ENCODE measurements around the gene L1TD1. TPM values are rescaled to one million over a fixed set of nuclear protein-coding genes. Genes with fewer than 3 reads are reported as not detected.

L1TD1 gene
- total and polyA plus RNA-seq, 5 donors from 2014 or later: not detected

DNA sequence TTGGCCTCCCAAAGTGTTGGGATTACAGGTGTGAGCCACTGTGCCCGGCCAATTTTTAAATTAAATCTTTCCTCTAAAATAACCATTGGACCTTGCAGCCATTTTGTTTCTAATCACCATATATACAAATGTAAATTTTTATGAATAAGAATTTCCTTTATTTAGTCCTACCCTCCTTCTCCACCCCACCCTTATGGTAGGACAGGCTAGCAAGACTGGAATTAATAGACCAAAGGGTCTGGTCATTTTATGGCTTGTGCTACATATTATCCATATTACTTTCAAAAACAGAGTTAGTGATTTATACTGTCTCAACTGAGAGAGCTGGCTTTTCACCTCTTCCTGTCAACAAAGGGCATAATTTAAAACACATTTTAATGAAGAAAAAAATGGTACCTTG is 26.5 kb downstream of the L1TD1 start:
- no peak for DNase-seq
- Mint-ChIP-seq H3K27ac (no peak overlapping the region), H3K4me3 (no peak overlapping the region), H3K27me3 (no peaks in the 10 kb centered on the region), H3K9me3 (no peaks in the 10 kb centered on the region), H3K36me3 (no peaks in the 10 kb centered on the region), H3K4me1 (no peaks in the 10 kb centered on the region)
- Histone ChIP-seq H3K4me1 (ENCODE audit: control insufficient read depth, insufficient read depth, low read length, poor library complexity, severe bottlenecking) (no peaks in the 10 kb centered on the region), H3K36me3 (ENCODE audit: control insufficient read depth, insufficient read depth, low read length) (no peaks in the 10 kb centered on the region), H3K27me3 (ENCODE audit: control insufficient read depth, insufficient read depth, low read length) (no peaks in the 10 kb centered on the region), H3K27ac (ENCODE audit: insufficient read depth, low read length, poor library complexity, severe bottlenecking) (no peak overlapping the region), H3K4me3 (ENCODE audit: low read depth, low read length) (no peak overlapping the region), H3K9me3 (ENCODE audit: control insufficient read depth in 2 of 2, low read length in 2 of 2) (no peaks in the 10 kb centered on the region)
- ATAC-seq (ENCODE audit: low read depth in 2 of 2): no peak

DNA sequence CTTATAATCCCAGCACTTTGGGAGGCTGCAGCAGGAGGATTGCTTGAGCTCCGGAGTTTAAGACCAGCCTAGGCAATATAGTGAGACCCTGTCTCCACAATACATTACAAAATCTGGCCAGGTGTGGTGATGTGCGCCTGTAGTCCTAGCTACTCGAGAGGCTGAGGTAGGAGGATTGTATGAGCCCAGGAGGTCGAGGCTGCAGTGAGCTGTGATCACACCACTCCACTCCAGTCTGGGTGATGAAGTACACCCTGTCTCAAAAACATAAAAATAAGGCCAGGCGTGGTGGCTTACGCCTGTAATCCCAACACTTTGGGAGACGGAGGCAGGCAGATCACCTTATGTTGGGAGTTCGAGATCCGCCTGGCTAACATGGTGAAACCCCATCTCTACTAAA is 27.7 kb downstream of the L1TD1 start:
- no peaks in the 10 kb centered on the region for H3K27me3 Mint-ChIP-seq
- Histone ChIP-seq H3K27me3 (ENCODE audit: control insufficient read depth, insufficient read depth, low read length) (no peaks in the 10 kb centered on the region), H3K4me1 (ENCODE audit: control insufficient read depth, insufficient read depth, low read length, poor library complexity, severe bottlenecking) (no peaks in the 10 kb centered on the region), H3K4me3 (ENCODE audit: low read depth, low read length) (no peak overlapping the region), H3K36me3 (ENCODE audit: control insufficient read depth, insufficient read depth, low read length) (no peaks in the 10 kb centered on the region), H3K27ac (ENCODE audit: insufficient read depth, low read length, poor library complexity, severe bottlenecking) (no peak overlapping the region), H3K9me3 (ENCODE audit: control insufficient read depth in 2 of 2, low read length in 2 of 2) (no peaks in the 10 kb centered on the region)
- no peak for ATAC-seq (ENCODE audit: low read depth in 2 of 2)
- H3K4me3 Mint-ChIP-seq: no peak overlapping the region
- H3K36me3 Mint-ChIP-seq: no peaks in the 10 kb centered on the region
- H3K4me1 Mint-ChIP-seq: no peaks in the 10 kb centered on the region
- no peak for DNase-seq
- no peaks in the 10 kb centered on the region for H3K9me3 Mint-ChIP-seq
- no peak overlapping the region for H3K27ac Mint-ChIP-seq

DNA sequence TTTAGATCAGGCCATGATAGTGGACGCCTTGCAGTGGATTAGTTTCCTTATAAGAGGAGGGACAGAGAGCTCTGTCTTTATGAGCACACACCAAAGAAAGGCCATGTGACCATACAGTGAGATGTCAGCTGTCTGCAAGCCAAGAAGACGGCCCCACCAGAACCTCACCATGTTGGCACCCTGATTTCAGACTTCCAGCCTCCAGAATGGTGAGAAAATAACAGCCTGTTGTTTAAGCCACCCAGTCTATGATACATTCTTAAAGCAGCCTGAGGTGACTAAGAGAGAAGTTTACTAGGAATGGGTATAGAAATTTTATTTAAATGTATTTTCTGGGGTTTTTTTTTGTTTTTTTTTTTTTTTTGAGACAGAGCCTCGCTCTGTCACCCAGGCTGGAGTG is 29.5 kb downstream of the L1TD1 start:
- DNase-seq (no peak), ATAC-seq (ENCODE audit: low read depth in 2 of 2) (no peak)
- no peaks in the 10 kb centered on the region for H3K36me3 ChIP-seq (ENCODE audit: control insufficient read depth, insufficient read depth, low read length)
- Mint-ChIP-seq H3K27ac (no peak overlapping the region), H3K4me1 (no peaks in the 10 kb centered on the region), H3K4me3 (no peak overlapping the region), H3K27me3 (no peaks in the 10 kb centered on the region), H3K9me3 (no peaks in the 10 kb centered on the region), H3K36me3 (no peaks in the 10 kb centered on the region)
- H3K4me1 ChIP-seq (ENCODE audit: control insufficient read depth, insufficient read depth, low read length, poor library complexity, severe bottlenecking): no peaks in the 10 kb centered on the region
- no peaks in the 10 kb centered on the region for H3K27me3 ChIP-seq (ENCODE audit: control insufficient read depth, insufficient read depth, low read length)
- H3K27ac ChIP-seq (ENCODE audit: insufficient read depth, low read length, poor library complexity, severe bottlenecking): no peak overlapping the region
- no peaks in the 10 kb centered on the region for H3K9me3 ChIP-seq (ENCODE audit: control insufficient read depth in 2 of 2, low read length in 2 of 2)
- H3K4me3 ChIP-seq (ENCODE audit: low read depth, low read length): no peak overlapping the region

DNA sequence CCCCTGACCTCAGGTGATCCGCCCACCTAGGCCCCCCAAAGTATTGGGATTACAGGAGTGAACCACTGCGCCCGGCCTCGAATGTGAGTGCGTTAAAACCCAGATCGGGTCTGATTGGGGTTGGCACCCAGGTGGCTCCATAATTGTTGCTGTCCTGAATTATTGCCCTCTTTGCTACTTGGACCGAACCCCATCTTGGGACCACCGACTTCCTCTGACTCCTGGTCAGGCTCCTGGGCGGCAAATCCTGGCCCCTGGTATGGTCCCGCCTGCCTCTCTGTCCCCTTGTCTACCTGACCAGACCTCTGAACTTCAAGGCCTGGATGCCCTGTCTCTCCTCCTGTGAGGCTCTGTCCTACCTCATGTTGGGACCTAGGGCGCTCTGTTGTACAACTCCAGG is 32.8 kb downstream of the L1TD1 start:
- no peak overlapping the region for H3K27ac ChIP-seq (ENCODE audit: insufficient read depth, low read length, poor library complexity, severe bottlenecking)
- no peaks in the 10 kb centered on the region for H3K36me3 ChIP-seq (ENCODE audit: control insufficient read depth, insufficient read depth, low read length)
- H3K36me3 Mint-ChIP-seq: no peaks in the 10 kb centered on the region
- no peak for DNase-seq
- H3K4me1 ChIP-seq (ENCODE audit: control insufficient read depth, insufficient read depth, low read length, poor library complexity, severe bottlenecking): no peaks in the 10 kb centered on the region
- H3K27me3 Mint-ChIP-seq: no peaks in the 10 kb centered on the region
- no peaks in the 10 kb centered on the region for H3K9me3 Mint-ChIP-seq
- H3K9me3 ChIP-seq (ENCODE audit: control insufficient read depth in 2 of 2, low read length in 2 of 2): no peaks in the 10 kb centered on the region
- H3K27ac Mint-ChIP-seq: no peak overlapping the region
- H3K4me1 Mint-ChIP-seq: no peaks in the 10 kb centered on the region
- no peak overlapping the region for H3K4me3 ChIP-seq (ENCODE audit: low read depth, low read length)
- no peaks in the 10 kb centered on the region for H3K27me3 ChIP-seq (ENCODE audit: control insufficient read depth, insufficient read depth, low read length)
- H3K4me3 Mint-ChIP-seq: no peak overlapping the region
- no peak for ATAC-seq (ENCODE audit: low read depth in 2 of 2)

DNA sequence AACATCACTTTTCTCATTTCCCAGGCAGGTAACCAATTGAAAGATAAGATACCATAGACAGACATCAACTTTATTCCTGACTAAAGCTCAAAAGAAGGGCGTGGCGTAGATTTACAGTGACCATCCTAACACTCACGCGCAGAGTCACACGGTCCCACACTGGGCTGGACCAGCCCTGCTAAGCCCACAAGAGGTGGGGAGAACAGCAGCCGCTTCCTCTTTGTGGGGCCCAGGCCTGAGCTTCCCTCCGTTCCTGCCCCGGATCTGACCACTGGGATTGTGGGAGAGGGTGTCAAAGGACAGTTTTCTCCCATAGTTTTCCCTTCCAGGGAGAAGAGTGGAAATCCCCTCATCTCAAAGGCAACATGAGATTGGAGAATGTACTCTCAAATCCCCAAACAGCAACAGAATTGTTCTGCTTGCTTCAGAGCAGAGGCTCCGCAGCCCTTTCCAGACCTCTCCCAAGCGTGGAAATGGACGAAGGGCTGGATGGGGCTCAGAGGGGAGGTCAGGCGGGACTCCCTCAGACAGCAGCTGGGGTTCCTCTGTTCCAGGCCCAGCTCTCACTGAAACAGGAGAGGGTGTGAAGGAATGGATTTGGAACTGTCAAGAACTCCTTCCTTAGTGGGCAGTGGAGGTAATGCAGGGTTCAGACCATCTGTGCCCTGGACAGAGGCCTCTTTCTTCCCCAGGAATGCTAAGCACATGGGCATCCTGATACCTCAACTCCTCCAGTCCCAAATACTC is 33.7 kb downstream of the L1TD1 start:
- Mint-ChIP-seq H3K36me3 (no peaks in the 10 kb centered on the region), H3K27ac (no peak overlapping the region), H3K27me3 (no peaks in the 10 kb centered on the region), H3K4me1 (no peaks in the 10 kb centered on the region), H3K4me3 (no peak overlapping the region), H3K9me3 (no peaks in the 10 kb centered on the region)
- no peaks in the 10 kb centered on the region for H3K36me3 ChIP-seq (ENCODE audit: control insufficient read depth, insufficient read depth, low read length)
- no peaks in the 10 kb centered on the region for H3K9me3 ChIP-seq (ENCODE audit: control insufficient read depth in 2 of 2, low read length in 2 of 2)
- no peaks in the 10 kb centered on the region for H3K27me3 ChIP-seq (ENCODE audit: control insufficient read depth, insufficient read depth, low read length)
- H3K4me3 ChIP-seq (ENCODE audit: low read depth, low read length): no peak overlapping the region
- H3K4me1 ChIP-seq (ENCODE audit: control insufficient read depth, insufficient read depth, low read length, poor library complexity, severe bottlenecking): no peaks in the 10 kb centered on the region
- DNase-seq (no peak), ATAC-seq (ENCODE audit: low read depth in 2 of 2) (no peak)
- no peak overlapping the region for H3K27ac ChIP-seq (ENCODE audit: insufficient read depth, low read length, poor library complexity, severe bottlenecking)

DNA sequence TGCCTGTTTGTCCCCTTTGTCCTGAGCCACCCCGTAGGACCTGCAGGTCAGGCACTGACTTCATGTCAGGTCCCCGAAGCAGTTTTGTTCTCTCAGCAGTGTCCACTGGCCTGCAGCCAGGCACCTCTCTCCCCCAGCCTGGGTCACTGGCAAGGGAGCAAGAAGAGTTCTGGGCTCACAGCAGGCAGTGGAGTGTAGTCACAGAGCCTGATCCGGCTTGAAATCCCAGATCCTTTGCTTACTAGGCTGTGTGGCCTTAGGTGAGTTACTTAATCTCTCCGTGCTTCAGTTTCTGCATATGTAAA is 34.2 kb downstream of the L1TD1 start:
- no peaks in the 10 kb centered on the region for H3K4me1 Mint-ChIP-seq
- ATAC-seq (ENCODE audit: low read depth in 2 of 2): no peak
- no peaks in the 10 kb centered on the region for H3K27me3 Mint-ChIP-seq

DNA sequence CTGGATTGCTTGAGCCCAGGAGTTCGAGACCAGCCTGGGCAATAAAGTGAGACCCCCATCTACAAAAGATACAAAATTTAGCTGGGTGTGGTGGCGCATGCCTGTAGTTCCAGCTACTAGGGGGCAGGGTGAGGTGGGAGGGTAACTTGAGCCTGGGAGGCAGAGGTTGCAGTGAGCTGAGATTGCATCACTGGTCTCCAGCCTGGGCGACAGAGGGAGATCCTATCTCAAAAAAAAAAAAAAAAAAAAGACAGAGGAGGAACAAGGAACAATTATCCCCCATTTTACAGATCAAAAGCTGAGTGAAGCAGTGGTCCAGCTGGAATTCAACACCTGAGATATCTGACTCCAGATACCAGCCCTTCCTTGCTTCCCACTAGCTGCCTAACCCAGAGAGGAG is 34.8 kb downstream of the L1TD1 start:
- Histone ChIP-seq H3K4me3 (ENCODE audit: low read depth, low read length) (no peak overlapping the region), H3K27me3 (ENCODE audit: control insufficient read depth, insufficient read depth, low read length) (no peaks in the 10 kb centered on the region), H3K4me1 (ENCODE audit: control insufficient read depth, insufficient read depth, low read length, poor library complexity, severe bottlenecking) (no peaks in the 10 kb centered on the region), H3K9me3 (ENCODE audit: control insufficient read depth in 2 of 2, low read length in 2 of 2) (no peaks in the 10 kb centered on the region), H3K27ac (ENCODE audit: insufficient read depth, low read length, poor library complexity, severe bottlenecking) (no peak overlapping the region), H3K36me3 (ENCODE audit: control insufficient read depth, insufficient read depth, low read length) (no peaks in the 10 kb centered on the region)
- Mint-ChIP-seq H3K36me3 (no peaks in the 10 kb centered on the region), H3K27me3 (no peaks in the 10 kb centered on the region), H3K27ac (no peak overlapping the region), H3K4me1 (peaks cover 0 to 2% (median 0%) of the 10 kb centered on the region in 4 donors), H3K4me3 (no peak overlapping the region), H3K9me3 (no peaks in the 10 kb centered on the region)
- DNase-seq (no peak), ATAC-seq (ENCODE audit: low read depth in 2 of 2) (no peak)

More for the DNA sequence above, 34.2 kb downstream of the L1TD1 start:
- Histone ChIP-seq H3K9me3 (ENCODE audit: control insufficient read depth in 2 of 2, low read length in 2 of 2) (no peaks in the 10 kb centered on the region), H3K4me1 (ENCODE audit: control insufficient read depth, insufficient read depth, low read length, poor library complexity, severe bottlenecking) (no peaks in the 10 kb centered on the region), H3K27me3 (ENCODE audit: control insufficient read depth, insufficient read depth, low read length) (no peaks in the 10 kb centered on the region), H3K27ac (ENCODE audit: insufficient read depth, low read length, poor library complexity, severe bottlenecking) (no peak overlapping the region), H3K4me3 (ENCODE audit: low read depth, low read length) (no peak overlapping the region), H3K36me3 (ENCODE audit: control insufficient read depth, insufficient read depth, low read length) (no peaks in the 10 kb centered on the region)
- no peak overlapping the region for H3K27ac Mint-ChIP-seq
- H3K36me3 Mint-ChIP-seq: no peaks in the 10 kb centered on the region
- no peak overlapping the region for H3K4me3 Mint-ChIP-seq
- H3K9me3 Mint-ChIP-seq: no peaks in the 10 kb centered on the region
- DNase-seq: no peak

DNA sequence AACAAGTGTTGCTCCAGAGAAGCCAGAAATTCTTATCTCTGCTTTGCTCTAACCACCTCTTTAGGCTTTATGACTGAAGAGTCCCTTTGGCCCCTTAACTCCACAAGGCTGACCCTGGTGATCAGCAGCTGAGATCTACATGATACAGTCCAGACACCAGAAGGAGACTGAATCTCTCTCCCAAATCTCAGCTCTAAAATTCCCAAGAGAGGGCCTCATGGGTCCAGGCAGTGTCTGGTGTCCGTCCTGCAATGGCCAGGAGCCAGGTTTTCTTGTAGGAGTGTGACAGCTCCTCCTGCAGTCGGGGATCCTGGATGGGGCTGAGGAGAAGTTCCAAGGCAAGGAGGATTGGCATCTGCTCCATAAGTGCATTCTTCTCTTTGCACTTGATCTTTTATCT is 35.3 kb downstream of the L1TD1 start:
- Histone ChIP-seq H3K27ac (ENCODE audit: insufficient read depth, low read length, poor library complexity, severe bottlenecking) (no peak overlapping the region), H3K4me3 (ENCODE audit: low read depth, low read length) (no peak overlapping the region), H3K36me3 (ENCODE audit: control insufficient read depth, insufficient read depth, low read length) (no peaks in the 10 kb centered on the region), H3K27me3 (ENCODE audit: control insufficient read depth, insufficient read depth, low read length) (no peaks in the 10 kb centered on the region), H3K9me3 (ENCODE audit: control insufficient read depth in 2 of 2, low read length in 2 of 2) (no peaks in the 10 kb centered on the region), H3K4me1 (ENCODE audit: control insufficient read depth, insufficient read depth, low read length, poor library complexity, severe bottlenecking) (no peaks in the 10 kb centered on the region)
- H3K27ac Mint-ChIP-seq: no peak overlapping the region
- ATAC-seq (ENCODE audit: low read depth in 2 of 2) (no peak), DNase-seq (no peak)
- no peaks in the 10 kb centered on the region for H3K27me3 Mint-ChIP-seq
- peaks cover 0 to 2% (median 0%) of the 10 kb centered on the region in 4 donors for H3K4me1 Mint-ChIP-seq
- H3K36me3 Mint-ChIP-seq: no peaks in the 10 kb centered on the region
- H3K4me3 Mint-ChIP-seq: no peak overlapping the region
- no peaks in the 10 kb centered on the region for H3K9me3 Mint-ChIP-seq

All from CD4-positive, CD25-positive, alpha-beta regulatory T cell (primary cell).